Measurements from ENCODE around the gene MFSD1.

MFSD1 gene

GRCh38 chr3:158827773-158828172 lies 25.9 kb downstream of the MFSD1 start:
- H3K36me3 Mint-ChIP-seq (ENCODE audit: low read depth): peaks cover 25% of the 10 kb centered on the region
- no peak for DNase-seq
- no peaks in the 10 kb centered on the region for H3K4me1 Mint-ChIP-seq
- TF ChIP-seq CTCF (IDR thresholded peaks at IDR 0.05): no peak
- no peak overlapping the region for H3K4me3 Mint-ChIP-seq
- H3K27ac Mint-ChIP-seq: no peak overlapping the region
- no peaks in the 10 kb centered on the region for H3K27me3 Mint-ChIP-seq (ENCODE audit: low read depth, poor library complexity)
- H3K9me3 Mint-ChIP-seq: no peaks in the 10 kb centered on the region

- Mint-ChIP-seq H3K27me3 (ENCODE audit: low read depth, poor library complexity) (peaks cover 5% of the 10 kb centered on the region), H3K4me1 (no peaks in the 10 kb centered on the region), H3K4me3 (no peak overlapping the region), H3K36me3 (ENCODE audit: low read depth) (peaks cover 25% of the 10 kb centered on the region), H3K27ac (no peak overlapping the region), H3K9me3 (no peaks in the 10 kb centered on the region)
- no peak for TF ChIP-seq CTCF (IDR thresholded peaks at IDR 0.05)
- no peak for DNase-seq
Observed at GRCh38 chr3:158830391-158830790, 28.5 kb downstream of the MFSD1 start.

- no peak for TF ChIP-seq CTCF (IDR thresholded peaks at IDR 0.05)
- Mint-ChIP-seq H3K4me3 (no peak overlapping the region), H3K4me1 (peaks cover 5% of the 10 kb centered on the region), H3K27me3 (ENCODE audit: low read depth, poor library complexity) (peaks cover 5% of the 10 kb centered on the region), H3K9me3 (no peaks in the 10 kb centered on the region), H3K36me3 (ENCODE audit: low read depth) (peaks cover 25% of the 10 kb centered on the region), H3K27ac (no peak overlapping the region)
- DNase-seq: no peak
Observed at GRCh38 chr3:158831861-158832260, 30.0 kb downstream of the MFSD1 start.

GRCh38 chr3:158835631-158836030 lies 33.8 kb downstream of the MFSD1 start:
- Mint-ChIP-seq H3K4me3 (no peak overlapping the region), H3K27me3 (ENCODE audit: low read depth, poor library complexity) (peaks cover 5% of the 10 kb centered on the region), H3K36me3 (ENCODE audit: low read depth) (peaks cover 10% of the 10 kb centered on the region), H3K4me1 (peaks cover 9% of the 10 kb centered on the region), H3K9me3 (no peaks in the 10 kb centered on the region), H3K27ac (no peak overlapping the region)
- DNase-seq: no peak
- TF ChIP-seq CTCF (IDR thresholded peaks at IDR 0.05): no peak

- Mint-ChIP-seq H3K27ac (peak overlapping the region; percentile 21), H3K36me3 (ENCODE audit: low read depth) (peaks cover 6% of the 10 kb centered on the region), H3K4me1 (peaks cover 9% of the 10 kb centered on the region), H3K27me3 (ENCODE audit: low read depth, poor library complexity) (peaks cover 5% of the 10 kb centered on the region), H3K4me3 (no peak overlapping the region), H3K9me3 (no peaks in the 10 kb centered on the region)
- no peak for TF ChIP-seq CTCF (IDR thresholded peaks at IDR 0.05)
- DNase-seq: no peak
Observed at GRCh38 chr3:158836312-158836711, 34.5 kb downstream of the MFSD1 start.

- Mint-ChIP-seq H3K4me3 (no peak overlapping the region), H3K9me3 (no peaks in the 10 kb centered on the region), H3K27me3 (ENCODE audit: low read depth, poor library complexity) (peaks cover 5% of the 10 kb centered on the region), H3K4me1 (peaks cover 9% of the 10 kb centered on the region), H3K36me3 (ENCODE audit: low read depth) (no peaks in the 10 kb centered on the region), H3K27ac (no peak overlapping the region)
- TF ChIP-seq CTCF (IDR thresholded peaks at IDR 0.05): no peak
- DNase-seq: no peak
Observed at GRCh38 chr3:158837240-158837639, 35.4 kb downstream of the MFSD1 start.

Data from nephron progenitor cell (in vitro differentiated cells).